NCI-H187 (cell line): ENCODE data around the gene CLIP2.
"Not testable (repeated sequence)": the region's sequence is repeated elsewhere in the genome, so short reads cannot be mapped to it uniquely, and the experiment has no call there.

Source experiments
- DNase-seq, 2 experiments: peaks; one replicate each; lab custom pipeline; 2025; lab: John Stamatoyannopoulos, UW

The CLIP2 gene

DNA sequence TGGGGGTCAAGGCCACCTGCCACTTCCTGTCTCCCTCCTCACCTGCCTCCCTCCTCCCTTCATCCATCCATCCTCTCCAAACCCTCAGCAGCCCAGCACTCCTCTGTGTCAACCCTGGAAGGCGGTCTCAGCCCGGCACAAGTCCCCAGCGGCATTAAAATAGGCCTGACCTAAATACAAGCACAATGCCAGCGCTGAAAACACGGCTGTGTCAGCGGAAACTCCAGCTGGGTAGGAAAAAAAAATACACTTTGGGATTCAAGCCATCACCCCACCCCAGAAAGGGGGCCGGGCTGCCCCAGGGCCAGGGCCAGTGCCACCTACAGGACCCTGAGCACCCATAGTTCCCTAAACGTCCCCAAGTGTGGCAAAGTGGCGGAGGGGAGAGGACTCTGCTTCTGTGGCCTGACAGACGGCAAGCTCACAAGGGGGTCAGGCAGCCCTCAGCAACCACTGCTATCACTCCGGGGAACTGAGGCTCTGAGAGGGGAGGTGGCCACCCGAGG lies 141.8 kb downstream of the CLIP2 start:
- no peak for DNase-seq

DNA sequence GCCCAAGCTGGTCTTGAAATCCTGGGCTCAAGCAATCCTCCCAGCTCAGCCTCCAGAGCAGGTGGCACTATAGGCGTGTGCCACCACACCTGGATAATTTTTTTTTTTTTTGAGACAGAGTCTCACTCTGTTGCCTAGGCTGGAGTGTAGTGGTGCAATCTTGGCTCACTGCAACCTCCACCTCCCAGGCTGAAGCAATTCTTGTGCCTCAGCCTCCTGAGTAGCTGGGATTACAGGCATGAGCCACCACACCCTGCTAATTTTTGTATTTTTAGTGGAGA lies 148.0 kb downstream of the CLIP2 start:
- DNase-seq: not testable (repeated sequence)

DNA sequence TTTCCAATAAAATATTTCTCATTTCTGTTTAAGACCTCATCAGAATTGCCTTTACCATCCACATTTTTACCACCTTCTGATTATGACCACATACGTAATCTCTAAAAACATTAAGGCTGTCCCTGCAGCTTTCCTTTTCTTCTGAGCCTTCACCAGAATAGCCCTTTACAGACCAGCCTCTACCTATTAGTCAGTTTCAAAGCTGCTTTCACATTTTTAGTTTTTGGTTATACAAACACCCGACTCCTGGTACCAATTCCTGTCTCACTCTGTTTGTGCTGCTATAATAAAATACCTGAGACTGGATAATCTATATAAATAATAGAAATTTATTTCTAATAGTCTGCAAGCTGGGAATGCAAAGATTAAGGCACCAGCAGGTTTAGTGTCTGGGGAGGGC lies 149.1 kb downstream of the CLIP2 start:
- no peak for DNase-seq

DNA sequence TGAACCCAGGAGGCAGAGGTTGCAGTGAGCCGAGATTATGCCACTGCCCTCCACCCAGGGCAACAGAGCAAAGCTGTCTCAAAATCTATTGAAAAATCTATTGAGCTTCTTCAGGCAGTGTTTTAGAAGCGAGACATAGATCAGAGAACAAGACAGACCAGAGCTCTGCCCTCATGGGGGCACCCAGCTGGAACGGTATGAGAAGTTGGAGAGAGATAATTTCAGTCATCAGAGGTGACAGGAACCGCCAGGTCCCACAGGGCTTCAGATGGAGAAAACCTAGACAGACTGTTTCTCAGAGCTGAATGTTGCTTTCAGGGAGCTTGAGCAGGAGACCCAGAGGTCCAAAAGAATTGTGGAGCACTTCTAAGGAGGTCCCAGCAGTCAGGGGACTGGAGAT lies 150.3 kb downstream of the CLIP2 start:
- DNase-seq: no peak

DNA sequence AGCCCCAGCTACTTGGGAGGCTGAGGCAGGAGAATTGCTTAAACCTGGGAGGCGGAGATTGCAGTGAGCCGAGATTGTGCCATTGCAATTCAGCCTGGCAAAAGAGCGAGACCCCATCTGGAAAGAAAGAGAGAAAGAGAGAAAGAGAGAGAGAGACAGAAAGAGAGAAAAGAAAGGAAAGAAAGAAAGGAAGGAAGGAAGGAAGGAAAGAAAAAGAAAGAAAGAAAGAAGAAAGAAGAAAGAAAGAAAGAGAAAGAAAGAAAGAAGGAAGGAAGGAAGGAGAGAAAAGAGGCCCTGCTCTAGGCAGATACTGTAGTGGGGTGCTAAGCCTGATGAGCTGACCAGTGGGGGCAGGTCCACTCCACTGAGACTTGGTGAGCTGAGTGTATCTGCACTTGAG lies 150.9 kb downstream of the CLIP2 start:
- not testable (repeated sequence) for DNase-seq

DNA sequence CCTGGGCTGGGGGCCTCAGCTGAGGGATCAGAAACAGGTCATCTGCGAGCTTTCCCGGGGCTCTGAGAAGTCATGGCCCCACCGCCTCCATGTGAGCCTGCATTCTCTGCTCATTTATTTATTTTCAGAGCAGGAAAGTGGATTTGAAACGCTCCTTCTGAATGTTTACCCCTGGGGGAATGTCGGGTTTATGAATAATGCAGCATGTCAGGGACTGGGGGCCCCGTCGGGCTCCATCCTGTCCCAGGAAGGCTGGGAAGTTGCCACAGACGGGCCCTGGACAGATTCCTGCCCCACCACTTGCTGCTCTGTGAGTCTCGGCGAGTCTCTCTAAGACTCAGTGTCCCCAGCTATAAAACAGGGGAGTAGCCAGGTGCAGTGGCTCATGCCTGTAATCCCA lies 152.6 kb downstream of the CLIP2 start:
- DNase-seq: no peak

DNA sequence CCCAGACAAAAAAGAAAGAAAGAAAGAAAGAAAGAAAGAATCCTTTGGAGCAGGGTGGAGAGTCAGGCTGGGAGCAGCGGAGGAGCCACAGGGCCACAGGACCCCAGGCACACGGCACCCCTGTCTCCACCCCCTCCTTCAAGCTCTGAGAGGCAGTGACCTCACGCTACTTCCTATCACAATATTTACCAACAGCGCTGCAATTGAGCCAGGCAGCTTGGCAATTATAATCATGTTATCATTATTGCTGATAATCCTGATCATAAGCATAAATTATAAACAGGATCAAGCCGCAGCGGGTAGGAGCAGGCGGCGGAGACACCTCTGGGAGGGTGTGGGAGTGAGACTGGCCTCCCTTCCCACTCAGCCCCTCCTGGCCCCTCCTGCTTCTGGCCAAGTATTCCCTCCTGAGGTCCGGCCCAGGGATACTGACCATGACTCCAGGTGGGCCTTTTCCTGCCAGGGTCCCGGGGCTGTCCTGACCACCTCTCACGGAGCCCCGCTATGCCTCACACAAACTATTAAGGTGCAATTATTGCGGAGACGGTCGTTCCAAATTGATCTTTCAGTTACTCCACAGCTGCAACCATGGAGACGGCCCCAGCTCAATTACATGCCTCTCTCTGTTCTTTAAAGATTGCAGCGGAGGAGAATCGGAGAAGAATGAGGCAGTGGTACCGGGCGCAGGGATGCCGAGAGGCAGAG lies 154.5 kb downstream of the CLIP2 start:
- no peak for DNase-seq

DNA sequence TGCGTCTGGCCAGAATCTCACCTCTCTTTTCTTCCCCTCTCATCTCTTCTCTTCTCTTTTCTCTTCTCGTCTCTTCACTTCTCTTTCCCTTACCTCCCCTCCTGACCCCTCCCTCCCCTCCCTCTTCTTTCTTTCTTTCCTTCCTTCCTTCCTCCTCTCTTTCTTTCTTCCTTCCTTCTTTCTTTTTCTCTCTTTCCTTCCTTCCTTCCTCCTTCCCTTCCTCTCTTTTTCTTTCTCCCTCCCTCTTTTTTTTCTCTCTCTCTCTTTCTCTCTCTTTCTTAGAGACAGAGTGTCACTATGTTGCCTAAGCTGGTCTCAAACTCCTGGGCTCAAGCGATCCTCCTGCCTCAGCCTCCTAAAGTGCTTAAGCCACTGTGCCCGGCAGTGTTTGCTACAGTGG lies 159.9 kb downstream of the CLIP2 start:
- DNase-seq: no peak

DNA sequence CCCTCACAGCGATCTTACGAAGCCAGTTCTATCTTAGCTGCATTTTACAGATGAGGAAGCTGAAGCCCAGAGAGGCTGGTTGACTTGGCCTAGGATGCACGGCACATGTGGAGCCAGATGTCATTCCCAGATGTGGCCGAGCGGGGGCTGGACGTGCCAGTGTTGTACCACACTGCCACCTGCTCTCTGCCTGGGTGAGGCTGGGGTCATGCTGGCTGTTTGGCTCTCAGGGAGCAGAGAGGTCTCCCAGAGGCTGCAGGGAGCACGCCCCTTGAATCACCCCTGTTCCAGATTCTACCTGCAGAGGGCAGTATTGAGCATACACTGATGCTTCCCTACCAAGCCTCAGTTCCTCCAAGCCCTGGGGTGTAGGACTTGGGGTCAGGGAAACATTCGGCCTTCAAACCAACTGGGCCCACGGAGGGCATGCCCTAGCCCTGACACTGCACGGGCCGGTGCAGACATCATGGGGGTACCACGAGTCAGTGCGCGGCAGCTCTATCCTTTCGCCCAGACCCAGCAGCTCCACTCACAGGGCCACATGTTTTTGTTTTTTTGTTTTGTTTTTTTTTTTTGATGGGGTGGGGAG lies 160.7 kb downstream of the CLIP2 start:
- peak; percentile 50 to 69 for DNase-seq

DNA sequence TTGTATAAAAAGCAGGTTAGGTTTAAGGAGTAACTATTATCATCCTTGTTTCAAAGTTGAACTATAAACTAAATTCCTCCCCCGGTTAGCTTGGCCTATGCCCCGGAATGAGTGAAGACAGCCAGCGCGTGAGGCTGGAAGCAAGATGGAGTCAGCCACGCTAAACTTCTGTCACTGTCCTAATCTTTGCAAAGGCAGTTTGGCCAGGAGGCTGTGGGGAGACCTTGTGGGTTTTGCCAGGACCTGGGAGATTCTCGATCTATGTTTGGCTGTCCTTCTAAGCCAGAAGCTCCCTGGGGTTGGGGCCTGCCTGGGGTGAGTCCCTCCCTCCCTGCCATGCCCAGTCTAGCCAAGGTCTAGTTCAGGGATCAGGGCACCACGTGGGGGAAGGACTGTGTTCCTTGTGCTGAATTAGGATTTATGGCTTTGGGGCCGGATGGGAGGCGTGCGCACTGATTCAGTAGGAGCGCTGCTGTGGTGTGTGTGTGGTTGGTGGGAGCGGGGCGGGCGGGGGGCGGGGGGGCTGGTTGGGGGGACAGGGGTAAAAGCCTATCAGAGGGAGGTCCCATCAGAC lies 163.6 kb downstream of the CLIP2 start:
- DNase-seq: no peak

DNA sequence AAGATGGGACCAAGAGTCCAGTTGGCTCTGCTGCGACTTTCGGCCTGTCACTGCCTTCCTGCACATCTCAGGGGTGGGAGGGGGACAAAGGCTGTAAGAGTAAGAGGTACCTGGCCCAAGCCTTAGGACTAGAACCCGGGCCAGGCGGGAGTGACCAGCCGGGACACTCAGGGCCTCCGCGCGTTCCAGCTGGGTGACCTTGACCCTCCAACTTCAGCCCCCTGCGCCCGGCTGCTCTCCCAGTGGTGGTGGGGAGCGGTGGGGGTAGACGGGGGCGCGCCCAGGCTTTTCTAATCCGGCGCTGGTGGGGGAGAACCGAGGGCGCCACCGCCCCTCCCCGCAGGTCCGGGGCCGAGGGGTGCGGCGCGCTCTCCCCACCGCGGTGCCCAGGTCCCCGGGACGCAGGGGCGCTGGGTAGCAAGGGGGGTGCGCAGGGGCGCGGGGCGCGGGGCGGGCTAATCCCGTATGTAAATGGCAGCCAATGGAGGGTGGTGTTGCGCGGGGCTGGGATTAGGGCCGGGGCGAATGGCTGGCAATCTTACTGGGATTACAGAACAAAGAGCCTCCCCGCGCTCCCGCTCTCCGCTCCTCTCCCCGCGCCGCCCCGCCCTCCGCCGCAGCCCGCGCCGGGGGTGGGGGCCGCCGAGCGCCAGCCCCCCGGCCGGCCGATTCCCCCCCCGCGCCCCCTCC lies 164.3 kb downstream of the CLIP2 start, which contains the start of gene GTF2IRD1:
Gene GTF2IRD1, plus strand, starts transcription at position 585 of the 690 bp plus-strand sequence. CDS start 54,175 bp downstream, outside the sequence.
- DNase-seq: peak; percentile 52 to 68

DNA sequence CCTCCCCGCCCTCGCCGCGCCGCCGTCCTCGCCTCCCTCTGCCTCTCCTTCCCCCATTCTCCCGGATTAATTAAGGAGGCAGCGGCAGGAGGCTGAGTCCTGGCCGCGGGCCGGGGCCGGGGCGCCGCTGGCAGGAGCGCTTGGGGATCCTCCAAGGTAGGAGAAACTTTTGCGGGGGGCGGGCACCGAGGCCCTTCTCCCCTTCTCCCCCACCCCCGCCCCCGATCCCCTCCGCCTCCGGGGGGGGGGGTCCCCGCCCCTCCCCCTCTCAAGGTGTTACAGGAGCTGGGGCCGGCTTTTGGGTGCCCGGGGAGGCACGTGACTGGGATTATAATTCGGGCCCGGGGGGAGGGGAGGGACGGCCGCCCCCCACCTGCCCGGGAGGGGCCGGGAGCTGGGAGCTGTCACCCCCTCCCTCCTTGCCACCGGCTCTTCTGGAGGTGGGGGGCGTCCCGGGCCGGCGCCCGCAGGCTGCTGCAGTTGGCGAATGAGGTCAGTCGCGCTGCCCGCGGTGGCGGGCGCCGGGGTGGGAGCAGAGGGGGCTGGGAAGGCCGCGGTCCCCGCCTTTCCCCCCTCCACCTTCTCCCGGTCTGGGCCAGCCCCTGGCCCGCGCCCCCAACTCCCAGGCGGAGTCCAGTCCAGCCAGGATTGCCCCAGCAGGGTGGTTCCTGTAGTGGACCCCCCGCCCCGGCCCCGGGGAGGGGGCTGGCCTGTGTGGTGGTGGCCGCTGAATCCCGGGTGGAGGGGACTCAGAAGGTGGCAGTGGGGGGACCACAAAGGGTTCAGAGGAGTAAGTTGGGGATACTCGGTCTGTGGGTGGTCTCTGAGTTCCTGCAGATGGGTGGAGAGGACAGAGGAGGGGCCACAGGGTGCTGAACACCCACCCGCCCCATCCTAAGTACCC lies 165.1 kb downstream of the CLIP2 start:
- no peak for DNase-seq

DNA sequence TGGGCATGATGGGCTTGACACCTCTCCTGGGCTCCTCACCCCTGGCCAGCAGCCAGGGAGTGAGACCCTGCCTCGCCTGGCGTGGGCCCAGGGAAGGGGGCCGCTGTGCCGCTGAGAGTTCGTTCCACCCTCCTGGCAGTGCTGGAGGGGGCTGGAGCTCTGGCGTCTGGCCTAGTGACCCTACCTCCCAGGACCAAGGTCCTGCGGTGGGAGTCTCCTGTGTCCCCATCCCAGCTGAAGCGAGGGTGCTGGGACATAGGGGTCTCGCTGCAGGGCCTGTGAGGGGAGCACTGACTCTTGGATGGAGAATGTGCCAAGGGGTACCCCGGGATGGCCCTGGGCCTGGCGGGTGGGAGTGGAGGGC lies 165.7 kb downstream of the CLIP2 start:
- DNase-seq: no peak

DNA sequence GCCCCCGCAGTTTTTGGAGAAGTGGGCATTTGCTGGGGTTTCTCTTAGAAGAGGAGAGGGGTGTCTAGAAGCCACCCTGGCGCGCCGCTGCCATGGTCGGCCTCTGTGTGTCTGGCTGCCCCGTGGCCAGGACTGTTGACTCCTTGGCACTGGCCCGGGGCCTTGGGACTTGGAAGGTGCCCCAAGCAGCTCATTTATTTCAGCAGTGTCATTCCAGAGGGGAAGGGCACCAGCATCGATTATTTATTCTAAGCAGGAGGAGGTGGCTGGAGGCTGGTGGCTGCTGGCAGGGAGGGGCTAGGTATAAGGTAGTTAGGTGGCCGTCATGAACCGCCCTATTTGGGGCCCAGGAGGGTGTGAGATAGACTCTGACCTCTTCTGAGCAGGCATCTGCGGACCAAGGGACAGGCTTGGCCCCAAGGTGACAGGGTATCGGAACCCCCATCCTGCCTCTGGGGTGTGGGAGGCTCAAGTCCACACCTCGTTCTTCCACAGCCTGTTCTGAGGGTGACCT lies 166.1 kb downstream of the CLIP2 start:
- no peak for DNase-seq
